Activated CD4-positive, alpha-beta memory T cell treated with anti-CD3 and anti-CD28 coated beads for 36 hours (primary cell): ENCODE results near the gene LMTK3. TPM values are rescaled to one million over a fixed set of nuclear protein-coding genes. Genes with fewer than 3 reads are reported as not detected.

Experiments used
- CTCF ChIA-PET: fragments of 350-600 bp; sonication (Branson Sonifier 250); formaldehyde crosslinking; loops from one replicate; lab custom pipeline; 2021; ENCODE audit warnings: antibody characterized with exemption, inconsistent platforms; lab: Charles Lee
- POLR2A ChIA-PET: fragments of 350-600 bp; sonication (Branson Sonifier 250); formaldehyde crosslinking; loops from one replicate; lab custom pipeline; 2021; ENCODE audit warnings: antibody characterized with exemption; lab: Charles Lee
- DNase-seq: peaks from one replicate; pipeline ENCODE4 v3.0.0-alpha.2; 2020
- H3K27ac Mint-ChIP-seq: one replicate; pipeline ENCODE4 v1.8.0; 2021; ENCODE audit warnings: mixed read lengths
- H3K27me3 Mint-ChIP-seq: one replicate; pipeline ENCODE4 v1.8.0; 2021; ENCODE audit warnings: mixed read lengths
- H3K36me3 Mint-ChIP-seq: one replicate; pipeline ENCODE4 v1.8.0; 2021; ENCODE audit warnings: mixed read lengths
- H3K4me1 Mint-ChIP-seq: one replicate; pipeline ENCODE4 v1.8.0; 2021; ENCODE audit warnings: low read depth, mixed read lengths
- H3K4me3 Mint-ChIP-seq: one replicate; pipeline ENCODE4 v1.8.0; 2021; ENCODE audit warnings: mild to moderate bottlenecking, mixed read lengths
- H3K9me3 Mint-ChIP-seq: one replicate; pipeline ENCODE4 v1.8.0; 2021; ENCODE audit warnings: mixed read lengths
- intact Hi-C: fragments of 100-400 bp; cut with micrococcal nuclease; formaldehyde crosslinking; loops from one replicate; pipeline ENCODE4 v1.15.1; 2023
- total RNA-seq, 2 experiments: library from RNA; stranded (reverse); gene quantifications; one replicate each; pipeline ENCODE4 v1.2.3, GENCODE V29; 2021

LMTK3 gene
- total RNA-seq, 2 experiments from 2014 or later, result 3.6 to 3.8 TPM

DNA sequence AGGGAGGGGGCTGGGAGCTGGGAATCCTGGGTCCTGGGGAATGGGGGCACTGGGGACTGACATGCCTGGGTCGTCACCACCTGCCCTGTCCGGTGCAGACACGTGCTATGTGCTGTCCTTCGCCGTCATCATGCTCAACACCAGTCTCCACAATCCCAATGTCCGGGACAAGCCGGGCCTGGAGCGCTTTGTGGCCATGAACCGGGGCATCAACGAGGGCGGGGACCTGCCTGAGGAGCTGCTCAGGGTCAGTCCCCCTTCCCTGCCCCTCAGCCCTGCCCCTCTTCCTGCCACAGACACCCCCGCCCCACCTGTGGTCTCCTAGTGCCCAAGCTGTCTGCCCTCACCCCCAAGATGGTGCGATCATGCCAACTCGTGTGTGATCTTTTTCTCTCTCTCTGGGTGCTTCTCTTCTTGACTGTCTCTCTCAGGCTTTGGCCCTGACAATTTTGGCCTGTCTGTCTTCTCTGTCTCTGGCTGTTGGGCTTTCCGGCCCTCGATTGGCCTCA lies 37.5 kb downstream of the LMTK3 start:
- Mint-ChIP-seq H3K9me3 (no peaks in the 10 kb centered on the region), H3K27ac (no peak overlapping the region), H3K4me1 (peaks cover 7% of the 10 kb centered on the region), H3K27me3 (no peaks in the 10 kb centered on the region), H3K36me3 (peaks cover 16% of the 10 kb centered on the region), H3K4me3 (no peak overlapping the region)
- DNase-seq, result no peak
- POLR2A ChIA-PET, result no interaction called here
- CTCF ChIA-PET, result no interaction called here
- intact Hi-C loops, result no loop called here

DNA sequence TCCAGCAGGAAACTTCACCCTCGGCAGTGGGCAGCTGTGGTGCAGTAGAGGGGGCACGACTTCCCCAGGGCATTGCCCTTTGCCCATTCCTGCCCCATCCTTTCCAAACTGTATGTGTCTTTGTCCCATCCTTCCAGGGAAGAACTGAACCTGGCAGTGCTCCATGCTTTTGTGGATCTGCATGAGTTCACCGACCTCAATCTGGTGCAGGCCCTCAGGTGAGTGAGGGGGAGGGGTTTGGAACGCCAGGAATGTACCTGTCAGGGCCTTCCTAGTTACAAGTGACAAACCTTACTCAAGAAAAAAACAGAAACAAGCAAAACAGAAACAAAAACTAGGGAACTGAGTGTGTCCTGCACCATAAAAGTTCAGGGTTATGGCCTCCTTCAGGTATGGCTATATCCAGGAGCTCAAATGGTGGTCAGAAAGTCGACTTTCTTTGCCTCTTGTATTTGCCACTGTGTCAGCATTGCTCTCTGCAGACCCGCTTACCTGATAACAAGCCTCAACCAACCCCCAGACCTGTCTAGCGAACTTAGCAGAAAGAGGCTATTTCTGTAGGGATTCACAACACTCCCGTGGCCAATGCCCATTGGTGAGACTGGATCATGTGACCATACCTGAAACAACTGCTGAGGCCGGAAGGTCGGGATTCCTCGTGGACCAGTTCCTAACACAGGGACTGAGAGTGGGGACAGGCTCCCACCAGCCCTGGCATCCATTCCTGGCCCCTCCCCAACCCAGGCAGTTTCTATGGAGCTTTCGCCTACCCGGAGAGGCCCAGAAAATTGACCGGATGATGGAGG lies 38.3 kb downstream of the LMTK3 start:
- CTCF ChIA-PET, result interaction anchor here (1.1 to 1.7 kb wide), 2 partner anchors 17 to 82 kb away, joined by 3 to 6 read pairs; partner anchors contain the start of gene KDELR1
- no peak overlapping the region for H3K27ac Mint-ChIP-seq
- no peak overlapping the region for H3K4me3 Mint-ChIP-seq
- H3K9me3 Mint-ChIP-seq, result no peaks in the 10 kb centered on the region
- POLR2A ChIA-PET, result no interaction called here
- no peak for DNase-seq
- peaks cover 9% of the 10 kb centered on the region for H3K4me1 Mint-ChIP-seq
- H3K27me3 Mint-ChIP-seq, result no peaks in the 10 kb centered on the region
- intact Hi-C loops, result no loop called here
- H3K36me3 Mint-ChIP-seq, result peaks cover 16% of the 10 kb centered on the region

DNA sequence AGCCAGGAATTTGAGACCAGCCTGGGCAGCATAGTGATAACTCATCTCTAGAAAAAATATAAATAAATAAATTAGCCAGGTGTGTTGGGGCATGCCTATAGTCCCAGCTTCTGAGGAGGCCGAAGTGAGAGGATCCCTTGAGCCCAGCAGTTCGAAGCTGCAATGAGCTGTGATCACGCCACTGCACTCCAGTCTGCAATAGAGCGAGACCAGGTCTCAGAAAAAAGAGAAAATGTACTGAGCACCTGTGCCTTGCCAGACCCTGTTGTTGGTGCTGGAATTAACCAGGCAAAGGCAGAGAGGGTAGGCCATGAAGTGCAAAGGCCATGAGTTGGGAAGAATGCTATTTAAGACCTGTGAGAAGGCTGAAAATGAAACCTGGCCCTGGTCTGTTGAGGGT lies 39.8 kb downstream of the LMTK3 start:
- Mint-ChIP-seq H3K4me3 (no peak overlapping the region), H3K9me3 (no peaks in the 10 kb centered on the region), H3K27me3 (no peaks in the 10 kb centered on the region), H3K27ac (peak overlapping the region; percentile 28), H3K36me3 (peaks cover 16% of the 10 kb centered on the region), H3K4me1 (peaks cover 14% of the 10 kb centered on the region)
- intact Hi-C loops, result no loop called here
- no peak for DNase-seq
- POLR2A ChIA-PET, result no interaction called here
- CTCF ChIA-PET, result interaction anchor here (1.7 kb wide), 1 partner anchor 18 kb away, joined by 6 read pairs; no protein-coding TSS in a partner anchor

DNA sequence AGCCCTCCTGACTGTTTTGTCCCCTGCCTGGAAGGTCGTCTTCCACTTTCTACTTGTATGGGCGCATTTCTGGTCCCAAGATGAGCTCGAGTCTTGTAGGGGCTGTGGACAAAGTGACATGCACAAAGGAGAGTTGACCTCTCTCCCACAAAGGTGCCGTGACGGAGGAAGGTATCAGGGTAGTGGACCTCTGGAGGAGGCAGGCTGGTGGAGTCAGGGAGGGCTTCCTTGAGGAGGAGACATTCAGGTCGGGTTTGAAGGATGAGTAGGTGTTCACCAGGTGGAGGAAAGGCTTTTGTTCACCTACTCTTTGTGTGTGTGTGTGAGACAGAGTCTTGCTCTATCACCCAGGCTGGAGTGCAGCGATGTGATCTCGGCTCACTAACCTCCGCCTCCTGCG lies 40.8 kb downstream of the LMTK3 start:
- DNase-seq, result no peak
- Mint-ChIP-seq H3K27ac (no peak overlapping the region), H3K9me3 (no peaks in the 10 kb centered on the region), H3K4me1 (peaks cover 14% of the 10 kb centered on the region), H3K4me3 (peak overlapping the region; percentile 4), H3K27me3 (no peaks in the 10 kb centered on the region), H3K36me3 (peaks cover 16% of the 10 kb centered on the region)
- POLR2A ChIA-PET, result no interaction called here
- intact Hi-C loops, result no loop called here
- CTCF ChIA-PET, result interaction anchor here (1.9 kb wide), 1 partner anchor 19 kb away, joined by 10 read pairs; no protein-coding TSS in a partner anchor

DNA sequence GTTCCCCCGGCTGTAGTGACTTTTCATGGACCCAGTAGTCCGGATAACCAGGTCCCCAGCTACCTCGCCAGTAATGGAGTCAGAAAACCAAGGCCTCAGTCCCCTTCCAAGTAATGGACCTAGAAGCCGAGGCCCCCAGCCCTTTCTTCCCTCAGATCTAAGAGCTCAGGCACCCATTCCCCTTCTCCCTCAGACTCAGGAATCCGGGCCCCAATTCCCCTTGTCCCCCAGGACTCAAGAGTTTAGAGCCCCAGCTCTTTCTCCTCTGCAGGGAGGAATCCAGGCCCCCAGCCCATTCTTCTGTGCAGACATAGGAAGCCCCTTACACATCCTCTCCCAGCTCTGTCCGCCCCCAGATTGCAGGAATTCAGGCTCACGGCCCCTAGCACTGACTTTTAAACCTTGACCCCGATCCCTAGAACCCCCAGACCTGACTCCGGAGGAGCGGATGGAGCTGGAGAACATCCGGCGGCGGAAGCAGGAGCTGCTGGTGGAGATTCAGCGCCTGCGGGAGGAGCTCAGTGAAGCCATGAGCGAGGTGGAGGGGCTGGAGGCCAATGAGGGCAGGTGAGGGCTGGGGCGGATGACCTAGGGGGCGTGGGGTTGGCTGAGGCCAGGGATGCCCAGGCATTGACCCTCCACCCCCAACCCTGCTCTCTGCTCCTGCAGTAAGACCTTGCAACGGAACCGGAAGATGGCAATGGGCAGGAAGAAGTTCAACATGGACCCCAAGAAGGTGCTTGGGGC lies 41.5 kb downstream of the LMTK3 start:
- CTCF ChIA-PET, result interaction anchor here (0.6 to 1.9 kb wide), 5 partner anchors 20 to 119 kb away, joined by 3 to 10 read pairs (median 3); no protein-coding TSS in a partner anchor
- Mint-ChIP-seq H3K4me3 (peak overlapping the region; percentile 83), H3K4me1 (peaks cover 20% of the 10 kb centered on the region), H3K36me3 (peaks cover 12% of the 10 kb centered on the region), H3K27ac (peak overlapping the region; percentile 45), H3K9me3 (no peaks in the 10 kb centered on the region), H3K27me3 (no peaks in the 10 kb centered on the region)
- POLR2A ChIA-PET, result interaction anchor here (0.7 kb wide), 2 partner anchors 11 to 107 kb away, joined by 3 read pairs; no protein-coding TSS in a partner anchor
- DNase-seq, result no peak
- intact Hi-C loops, result loop anchor here (1.0 to 2.0 kb wide), 4 partner anchors 25 to 137 kb away; partner anchors contain the start of gene GRWD1

DNA sequence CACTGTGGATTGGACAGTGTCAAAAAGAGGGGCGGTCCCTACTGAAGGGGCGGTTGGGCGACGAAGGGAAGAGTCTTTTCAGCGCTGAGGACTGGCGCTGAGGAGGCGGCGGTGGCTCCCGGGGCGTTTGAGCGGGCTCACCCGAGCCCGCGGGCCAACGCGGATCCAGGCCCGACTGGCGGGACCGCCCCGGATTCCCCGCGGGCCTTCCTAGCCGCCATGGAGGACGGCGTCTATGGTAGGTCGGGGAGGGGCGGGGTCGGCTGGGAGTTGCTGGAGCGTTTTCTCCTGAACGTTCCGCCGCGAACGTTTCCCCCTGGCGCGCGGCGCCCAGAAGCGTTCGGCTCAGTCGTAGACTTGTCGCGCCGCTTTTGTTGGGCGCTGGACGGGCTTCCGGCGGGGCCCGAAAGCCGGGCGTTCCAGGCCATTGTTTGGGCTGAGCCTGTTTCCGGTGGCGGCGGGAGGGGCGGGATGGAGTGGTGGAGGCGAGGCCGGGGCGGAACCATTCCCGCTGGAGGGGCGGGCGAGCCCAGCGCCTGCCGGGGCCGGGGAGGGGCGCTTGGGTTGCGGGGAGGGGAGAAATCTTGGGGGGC lies 42.2 kb downstream of the LMTK3 start, which contains the start of gene CYTH2:
Gene CYTH2, plus strand, starts transcription at position 81 of the 593 bp plus-strand sequence. Its CDS starts 139 bp downstream, at position 220.
- Mint-ChIP-seq H3K4me1 (peaks cover 22% of the 10 kb centered on the region), H3K4me3 (peak within 1 kb of the TSS; percentile 83), H3K36me3 (peaks cover 9% of the 10 kb centered on the region), H3K27me3 (no peaks in the 10 kb centered on the region), H3K27ac (peak within 1 kb of the TSS; percentile 84), H3K9me3 (no peaks in the 10 kb centered on the region)
- intact Hi-C loops, result loop anchor here (1.0 to 2.0 kb wide), 4 partner anchors 24 to 137 kb away; partner anchors contain the start of gene GRWD1
- ChIA-PET POLR2A (interaction anchor here (0.7 kb wide), 1 partner anchor 106 kb away, joined by 3 read pairs; no protein-coding TSS in a partner anchor), CTCF (interaction anchor here (0.8 to 1.9 kb wide), 4 partner anchors 20 to 119 kb away, joined by 3 to 10 read pairs (median 4); no protein-coding TSS in a partner anchor)
- peak; percentile 86 for DNase-seq

DNA sequence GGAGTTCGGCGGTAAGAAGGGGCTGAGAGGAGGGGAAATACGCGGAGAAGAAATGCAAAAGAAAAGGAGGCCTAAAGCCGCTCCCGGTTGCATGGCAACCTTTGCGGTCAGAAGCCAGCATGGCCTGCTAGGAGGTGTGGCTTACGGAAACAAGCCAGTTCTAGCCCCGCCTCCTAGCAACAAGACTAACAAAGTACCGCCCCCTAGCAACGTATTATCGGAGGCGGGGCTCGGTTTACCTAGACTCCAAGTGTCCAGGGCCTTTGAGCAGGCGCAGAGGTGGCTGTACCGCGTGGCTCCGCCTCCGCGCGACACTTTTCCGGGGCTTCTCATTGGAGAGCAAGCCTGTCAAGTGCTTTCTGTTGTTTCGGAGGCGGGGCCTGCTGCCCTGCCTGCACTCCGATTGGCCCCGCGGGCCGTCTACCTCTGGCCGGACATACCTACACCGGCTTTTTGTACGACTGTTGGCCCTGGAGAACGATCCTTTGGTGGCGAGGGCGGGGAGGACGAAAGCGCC lies 42.8 kb downstream of the LMTK3 start:
- Mint-ChIP-seq H3K9me3 (no peaks in the 10 kb centered on the region), H3K27me3 (no peaks in the 10 kb centered on the region), H3K36me3 (peaks cover 8% of the 10 kb centered on the region), H3K4me3 (peak overlapping the region; percentile 83), H3K4me1 (peaks cover 22% of the 10 kb centered on the region), H3K27ac (peak overlapping the region; percentile 84)
- intact Hi-C loops, result loop anchor here (1.0 to 2.0 kb wide), 5 partner anchors 24 to 136 kb away; partner anchors contain the start of genes GRWD1 and SYNGR4
- ChIA-PET CTCF (interaction anchor here (1.0 kb wide), 1 partner anchor 77 kb away, joined by 3 read pairs; no protein-coding TSS in a partner anchor), POLR2A (no interaction called here)
- DNase-seq, result peak; percentile 100

DNA sequence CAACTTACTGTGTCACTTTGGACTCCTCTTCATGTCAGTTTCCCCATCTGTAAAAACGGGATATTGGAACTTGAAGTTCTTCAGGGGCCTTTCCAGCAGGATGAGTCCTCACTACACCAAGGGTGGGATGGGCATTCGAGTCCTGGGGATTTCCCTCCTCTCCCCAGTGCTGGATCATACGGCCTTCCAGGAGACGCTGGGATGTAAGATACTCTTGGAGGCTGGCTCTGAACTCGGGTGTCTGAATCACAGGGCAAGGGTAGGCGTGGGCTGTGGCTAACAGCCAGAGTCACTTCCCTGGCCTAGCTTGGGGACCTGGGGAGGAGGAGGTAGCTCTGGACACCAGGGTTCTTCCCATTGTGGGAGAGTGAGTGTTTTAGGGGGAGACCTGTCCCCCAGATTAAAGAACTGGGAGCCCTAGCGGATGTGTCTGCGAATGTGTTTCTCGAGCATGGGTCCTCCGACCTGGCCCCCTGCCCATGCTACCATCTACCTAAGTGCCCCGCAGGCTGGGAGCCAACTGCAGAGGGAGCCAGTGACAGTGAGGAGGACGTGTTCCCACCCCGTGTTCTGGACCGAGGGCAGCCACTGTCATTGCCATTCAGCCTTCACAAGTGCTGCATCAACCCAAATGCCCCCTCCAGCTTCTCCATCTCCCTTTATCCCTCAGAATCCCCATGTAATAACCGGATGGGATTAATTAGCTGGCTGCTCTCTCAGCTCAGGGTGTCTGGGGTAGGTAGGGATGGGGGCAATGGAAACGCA lies 44.9 kb downstream of the LMTK3 start:
- Mint-ChIP-seq H3K9me3 (no peaks in the 10 kb centered on the region), H3K36me3 (peaks cover 11% of the 10 kb centered on the region), H3K27ac (no peak overlapping the region), H3K4me1 (peaks cover 22% of the 10 kb centered on the region), H3K27me3 (no peaks in the 10 kb centered on the region), H3K4me3 (no peak overlapping the region)
- CTCF ChIA-PET, result no interaction called here
- intact Hi-C loops, result no loop called here
- no peak for DNase-seq
- POLR2A ChIA-PET, result no interaction called here

DNA sequence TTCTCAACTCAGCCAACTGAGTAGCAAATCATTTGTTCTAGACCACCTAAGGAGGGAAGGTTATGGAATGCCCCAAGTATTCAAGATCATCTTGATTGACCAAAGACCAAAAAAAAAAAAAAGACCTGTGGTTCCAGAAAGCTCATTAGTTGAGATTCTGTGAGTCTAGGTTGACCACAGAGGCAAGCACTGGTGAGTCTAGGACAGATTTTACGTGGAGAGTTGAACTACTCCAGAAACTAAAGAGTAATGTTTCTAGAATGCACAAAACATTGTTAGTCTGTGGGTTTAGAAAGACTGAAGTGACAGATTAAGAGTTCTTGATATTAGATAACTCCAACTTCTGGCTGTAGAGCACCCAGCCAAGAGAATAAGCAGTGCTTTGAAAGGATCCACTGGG lies 46.4 kb downstream of the LMTK3 start:
- Mint-ChIP-seq H3K9me3 (no peaks in the 10 kb centered on the region), H3K27me3 (no peaks in the 10 kb centered on the region), H3K27ac (no peak overlapping the region), H3K4me1 (peaks cover 20% of the 10 kb centered on the region), H3K36me3 (peaks cover 7% of the 10 kb centered on the region), H3K4me3 (no peak overlapping the region)
- no peak for DNase-seq
- ChIA-PET CTCF (interaction anchor here (0.6 kb wide), 1 partner anchor 25 kb away, joined by 3 read pairs; no protein-coding TSS in a partner anchor), POLR2A (interaction anchor here (0.6 kb wide), 2 partner anchors 19 to 1430 kb away, joined by 3 to 5 read pairs; partner anchors contain the start of gene GRWD1)
- intact Hi-C loops, result no loop called here

DNA sequence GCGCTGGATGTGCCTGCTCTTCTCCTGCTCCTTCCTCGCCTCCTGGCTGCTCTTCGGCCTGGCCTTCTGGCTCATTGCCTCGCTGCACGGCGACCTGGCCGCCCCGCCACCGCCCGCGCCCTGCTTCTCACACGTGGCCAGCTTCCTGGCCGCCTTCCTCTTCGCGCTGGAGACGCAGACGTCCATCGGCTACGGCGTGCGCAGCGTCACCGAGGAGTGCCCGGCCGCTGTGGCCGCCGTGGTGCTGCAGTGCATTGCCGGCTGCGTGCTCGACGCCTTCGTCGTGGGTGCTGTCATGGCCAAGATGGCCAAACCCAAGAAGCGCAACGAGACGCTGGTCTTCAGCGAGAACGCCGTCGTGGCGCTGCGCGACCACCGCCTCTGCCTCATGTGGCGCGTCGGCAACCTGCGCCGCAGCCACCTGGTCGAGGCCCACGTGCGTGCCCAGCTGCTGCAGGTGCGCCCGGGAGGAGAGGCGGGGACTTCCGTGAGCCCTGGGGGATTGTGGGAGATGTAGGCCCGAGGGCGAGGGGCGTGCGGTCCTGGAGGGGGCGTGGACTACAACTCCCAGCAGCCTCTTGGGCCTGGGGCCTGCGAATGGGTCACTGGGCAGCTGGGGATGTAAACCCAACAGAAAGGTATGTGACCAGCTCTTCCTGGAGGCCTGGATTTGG lies 49.5 kb downstream of the LMTK3 start:
- intact Hi-C loops, result no loop called here
- Mint-ChIP-seq H3K4me1 (peaks cover 8% of the 10 kb centered on the region), H3K9me3 (no peaks in the 10 kb centered on the region), H3K36me3 (peaks cover 17% of the 10 kb centered on the region), H3K4me3 (no peak overlapping the region), H3K27ac (no peak overlapping the region), H3K27me3 (no peaks in the 10 kb centered on the region)
- ChIA-PET POLR2A (no interaction called here), CTCF (interaction anchor here (0.7 to 0.8 kb wide), 2 partner anchors 128 to 212 kb away, joined by 3 read pairs; no protein-coding TSS in a partner anchor)
- peak; percentile 25 for DNase-seq
